ENCODE results near the gene ZNF212.
"Not testable (repeated sequence)": the region's sequence is repeated elsewhere in the genome, so short reads cannot be mapped to it uniquely, and the experiment has no call there.

Gene ZNF212

DNA sequence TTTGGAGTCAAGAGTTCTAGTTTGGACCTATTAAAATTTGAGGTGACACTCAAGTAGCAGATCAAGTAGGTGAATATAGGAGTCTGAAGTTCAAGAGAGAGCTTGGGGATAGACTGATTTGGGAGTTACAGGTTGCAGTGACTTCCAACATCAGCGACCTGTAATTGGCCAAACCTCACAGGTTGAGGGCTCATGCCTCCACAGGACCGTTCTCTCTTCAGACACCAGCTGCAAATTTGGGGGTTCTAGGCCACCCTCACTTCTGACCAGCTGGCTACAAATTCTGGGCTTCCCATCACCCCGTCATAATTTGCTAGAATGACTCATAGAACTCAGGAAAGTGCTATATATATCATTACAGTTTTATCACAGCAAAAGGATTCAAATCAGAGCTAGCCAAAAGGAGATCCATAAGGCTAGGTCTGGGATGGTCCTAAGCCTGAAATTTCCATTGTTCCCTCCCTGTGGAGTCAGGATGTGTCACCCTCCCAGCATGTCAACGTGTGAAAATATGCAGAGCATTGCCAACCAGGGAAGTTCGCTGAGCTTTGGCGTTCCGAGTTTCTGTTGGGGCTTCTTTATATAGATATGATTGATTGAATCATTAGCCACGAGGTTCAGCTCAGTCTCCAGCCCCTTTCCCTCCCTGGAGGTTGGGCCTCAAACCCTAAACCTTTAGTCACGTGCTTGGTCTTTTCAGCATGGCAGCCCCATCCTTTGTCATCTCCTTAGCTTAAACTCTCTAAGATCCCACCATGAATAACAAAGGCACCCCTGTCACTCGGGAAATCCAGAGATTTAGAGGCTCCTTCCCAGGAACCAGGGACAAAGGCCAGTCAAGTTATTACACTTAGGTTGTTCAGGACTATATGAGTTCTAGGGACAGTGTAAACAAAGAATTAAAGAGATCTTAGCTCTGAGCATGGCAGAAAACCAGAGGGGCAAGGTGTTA, 20.7 kb upstream of the ZNF212 start:
- DNase-seq (ENCODE audit: low read depth), result no peak

GRCh38 chr7:149220534-149220933, 18.9 kb upstream of the ZNF212 start:
- DNase-seq (ENCODE audit: low read depth), result no peak

GRCh38 chr7:149223176-149223575, 16.3 kb upstream of the ZNF212 start:
- DNase-seq (ENCODE audit: low read depth), result no peak

- DNase-seq (ENCODE audit: low read depth), result no peak
Observed at GRCh38 chr7:149223761-149224160, 15.7 kb upstream of the ZNF212 start.

DNA sequence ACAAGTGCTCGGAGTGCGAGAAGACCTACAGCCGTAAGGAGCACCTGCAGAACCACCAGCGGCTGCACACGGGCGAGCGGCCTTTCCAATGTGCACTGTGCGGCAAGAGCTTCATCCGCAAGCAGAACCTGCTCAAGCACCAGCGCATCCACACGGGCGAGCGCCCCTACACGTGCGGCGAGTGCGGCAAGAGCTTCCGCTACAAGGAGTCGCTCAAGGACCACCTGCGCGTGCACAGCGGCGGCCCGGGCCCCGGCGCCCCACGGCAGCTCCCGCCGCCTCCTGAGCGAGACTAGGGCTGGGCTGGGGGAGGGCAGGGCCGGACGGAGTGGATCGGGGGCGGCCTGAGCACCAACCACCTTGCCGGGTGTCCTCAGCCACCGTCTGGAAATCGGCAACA, 15.1 kb upstream of the ZNF212 start:
- DNase-seq (ENCODE audit: low read depth), result no peak

GRCh38 chr7:149225106-149225505, 14.3 kb upstream of the ZNF212 start:
- no peak for DNase-seq (ENCODE audit: low read depth)

DNA sequence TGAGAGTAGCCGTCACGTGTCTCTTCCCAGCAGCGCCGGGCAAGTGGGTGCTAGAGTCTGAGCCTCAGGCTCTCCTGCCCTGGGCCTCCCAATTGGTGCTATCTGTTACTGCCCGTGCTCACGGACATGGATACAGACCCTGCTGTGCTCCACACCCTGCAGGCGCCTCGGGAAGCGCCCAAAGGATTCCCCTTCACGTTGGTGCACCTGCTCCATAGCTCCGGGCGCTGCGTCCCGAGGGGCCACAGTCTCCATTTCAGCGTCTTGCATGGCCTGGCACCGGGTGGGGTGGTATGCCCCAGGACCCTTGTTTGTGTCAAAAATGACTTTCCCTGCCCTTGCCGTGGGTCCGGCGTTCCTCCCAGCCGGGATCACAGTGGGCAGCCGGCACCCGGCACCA, 13.8 kb upstream of the ZNF212 start:
- no peak for DNase-seq (ENCODE audit: low read depth)

DNA sequence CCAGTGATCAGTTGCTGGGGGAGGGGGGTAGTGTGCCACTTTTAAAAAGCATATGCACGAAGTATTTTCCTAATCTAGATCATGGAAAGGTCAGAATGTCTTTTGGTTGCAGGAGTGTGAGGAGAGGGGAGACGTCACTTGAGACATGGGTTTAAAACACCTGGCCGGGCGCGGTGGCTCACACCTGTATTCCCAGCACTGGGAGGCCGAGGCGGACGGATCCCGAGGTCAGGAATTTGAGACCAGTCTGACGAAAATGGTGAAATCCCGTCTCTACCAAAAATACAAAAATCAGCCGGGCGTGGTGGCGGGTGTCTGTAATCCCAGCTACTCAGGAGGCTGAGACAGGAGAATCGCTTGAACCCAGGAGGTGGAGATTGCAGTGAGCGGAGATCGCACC, 13.1 kb upstream of the ZNF212 start:
- DNase-seq (ENCODE audit: low read depth), result not testable (repeated sequence)

- DNase-seq (ENCODE audit: low read depth), result no peak
Observed at GRCh38 chr7:149226840-149227494, 12.5 kb upstream of the ZNF212 start.

GRCh38 chr7:149228831-149229471, 10.5 kb upstream of the ZNF212 start:
- DNase-seq (ENCODE audit: low read depth), result no peak

- no peak for DNase-seq (ENCODE audit: low read depth)
Observed at GRCh38 chr7:149229526-149229925, 9.9 kb upstream of the ZNF212 start.

- DNase-seq (ENCODE audit: low read depth), result no peak
Observed at GRCh38 chr7:149232362-149232761, 7.1 kb upstream of the ZNF212 start.

GRCh38 chr7:149233655-149234204, 5.7 kb upstream of the ZNF212 start:
- peak; percentile 59 for DNase-seq (ENCODE audit: low read depth)

DNA sequence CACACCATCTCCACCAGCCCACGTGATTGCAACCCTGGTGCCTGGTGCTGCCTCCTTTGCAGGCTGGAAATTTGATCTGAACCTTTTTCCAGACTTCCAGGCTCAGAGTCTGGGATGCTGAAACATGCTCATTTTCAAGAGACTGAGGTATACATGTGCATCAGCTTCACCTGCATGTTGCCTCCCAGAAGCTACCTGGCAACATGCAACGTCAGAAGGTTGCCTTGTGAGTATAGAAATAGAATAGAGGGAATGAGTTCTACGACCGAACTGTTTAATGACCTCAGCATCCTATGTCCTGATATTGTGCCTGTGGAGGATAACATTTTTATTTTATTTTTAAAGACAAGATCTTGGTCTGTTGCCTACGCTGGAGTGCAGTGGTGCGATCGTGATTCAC, 1.9 kb upstream of the ZNF212 start:
- DNase-seq (ENCODE audit: low read depth), result no peak

DNA sequence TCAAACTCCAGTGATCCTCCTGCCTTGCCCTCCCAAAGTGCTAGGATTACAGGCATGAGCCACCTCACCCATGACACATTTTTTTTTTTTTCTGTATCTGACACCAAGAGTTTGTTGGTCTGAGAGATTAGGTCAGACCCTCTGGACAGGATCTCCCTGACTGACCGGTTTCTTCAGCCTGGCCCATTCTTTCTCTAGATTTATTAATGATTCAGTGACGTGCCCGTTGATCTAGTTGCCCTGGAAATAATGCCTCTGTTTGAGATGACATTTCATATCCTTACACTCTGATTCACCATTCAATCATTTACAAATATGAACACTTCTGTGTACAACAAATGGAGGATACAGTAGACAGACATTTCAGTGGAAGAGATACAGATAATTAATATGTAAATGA, 1.4 kb upstream of the ZNF212 start:
- no peak for DNase-seq (ENCODE audit: low read depth)

DNA sequence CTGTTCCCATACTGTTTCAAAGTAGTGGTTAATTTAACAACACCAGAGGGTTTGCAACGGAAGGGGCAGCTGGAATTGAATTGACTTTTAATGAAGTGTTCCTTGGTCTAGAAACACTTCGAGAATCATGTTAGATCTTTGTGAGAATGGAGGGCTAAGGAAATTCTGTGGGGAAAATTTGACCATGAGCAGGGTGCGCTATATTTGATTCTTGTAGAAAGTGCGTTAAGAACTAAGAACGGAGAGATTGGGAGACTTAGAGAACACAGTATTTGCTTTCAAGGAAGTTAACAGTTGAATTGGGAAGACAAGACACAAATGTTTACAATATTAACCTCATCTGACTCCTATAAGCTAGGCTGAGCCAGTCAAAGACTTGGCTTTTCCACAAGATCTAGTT, 1.2 kb downstream of the ZNF212 start:
- no peak for DNase-seq (ENCODE audit: low read depth)

DNA sequence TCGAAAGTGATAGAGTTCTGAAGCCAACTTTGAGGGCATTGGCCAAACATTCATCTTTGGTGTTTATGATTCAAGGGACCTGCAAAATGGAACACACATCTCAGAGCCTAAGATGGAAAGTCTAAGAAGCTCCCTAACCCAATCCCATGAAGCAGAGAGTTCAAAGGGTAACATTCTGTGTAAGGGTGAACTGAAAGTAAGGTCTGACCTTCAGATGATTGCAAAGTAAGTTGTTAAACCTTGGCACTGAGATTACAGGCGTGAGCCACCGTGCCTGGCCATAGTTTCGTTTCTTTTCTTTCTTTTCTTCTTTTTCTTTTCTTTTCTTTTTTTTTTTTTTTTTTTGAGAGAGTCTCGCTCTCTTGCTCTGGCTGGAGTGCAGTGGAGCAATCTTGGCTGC, 2.2 kb downstream of the ZNF212 start:
- no peak for DNase-seq (ENCODE audit: low read depth)

- no peak for DNase-seq (ENCODE audit: low read depth)
Observed at GRCh38 chr7:149245244-149245643, 5.8 kb downstream of the ZNF212 start.

- no peak for DNase-seq (ENCODE audit: low read depth)
Observed at GRCh38 chr7:149245744-149246143, 6.3 kb downstream of the ZNF212 start.

DNA sequence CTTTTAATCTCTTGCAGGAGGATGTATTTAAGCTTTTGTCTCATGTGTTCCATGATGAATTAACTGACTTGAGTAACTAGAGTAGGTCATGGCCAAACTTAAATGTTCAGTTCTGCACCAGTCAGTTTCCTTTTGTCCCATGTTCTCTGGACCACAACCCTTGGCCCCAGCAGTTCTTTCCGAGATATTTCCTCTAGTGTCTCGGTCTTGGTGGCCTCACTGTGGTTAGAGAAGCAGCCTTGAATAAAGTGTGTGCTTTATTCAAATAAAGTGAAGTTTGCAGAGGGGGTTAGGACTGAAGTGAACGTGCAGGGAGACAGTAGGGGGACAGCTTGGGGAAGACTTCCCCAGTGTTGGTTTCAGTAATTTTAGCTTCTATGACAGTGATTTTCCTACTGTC, 9.3 kb downstream of the ZNF212 start:
- DNase-seq (ENCODE audit: low read depth), result no peak

DNA sequence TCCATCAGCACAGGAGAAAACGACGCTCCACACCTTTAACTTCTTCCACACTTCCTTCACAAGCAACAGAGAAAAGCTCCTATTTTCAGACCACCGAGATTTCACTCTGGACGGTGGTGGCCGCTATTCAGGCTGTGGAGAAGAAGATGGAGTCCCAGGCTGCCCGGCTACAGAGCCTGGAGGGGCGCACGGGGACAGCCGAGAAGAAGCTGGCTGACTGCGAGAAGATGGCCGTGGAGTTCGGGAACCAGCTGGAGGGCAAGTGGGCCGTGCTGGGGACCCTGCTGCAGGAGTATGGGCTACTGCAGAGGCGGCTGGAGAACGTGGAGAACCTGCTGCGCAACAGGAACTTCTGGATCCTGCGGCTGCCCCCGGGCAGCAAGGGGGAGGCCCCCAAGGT, 10.7 kb downstream of the ZNF212 start:
- DNase-seq (ENCODE audit: low read depth), result not testable (repeated sequence)

DNA sequence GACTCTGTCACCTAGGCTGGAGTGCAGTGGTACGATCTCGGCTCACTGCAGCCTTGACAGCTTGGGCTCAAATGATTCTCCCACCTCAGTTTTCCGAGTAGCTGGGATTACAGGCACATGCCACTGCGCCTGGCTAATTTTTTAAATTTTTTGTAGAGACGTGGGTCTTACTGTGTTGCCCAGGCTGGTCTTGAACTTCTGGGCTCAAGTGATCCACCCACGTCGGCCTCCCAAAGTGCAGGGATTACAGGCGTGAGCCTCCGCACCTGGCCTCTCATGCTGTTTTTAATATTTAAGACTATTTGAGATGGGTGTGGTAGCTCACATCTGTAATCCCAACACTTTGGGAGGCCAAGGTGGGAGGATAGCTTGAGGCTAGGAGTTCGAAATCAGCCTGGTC, 12.1 kb downstream of the ZNF212 start:
- DNase-seq (ENCODE audit: low read depth), result not testable (repeated sequence)

DNA sequence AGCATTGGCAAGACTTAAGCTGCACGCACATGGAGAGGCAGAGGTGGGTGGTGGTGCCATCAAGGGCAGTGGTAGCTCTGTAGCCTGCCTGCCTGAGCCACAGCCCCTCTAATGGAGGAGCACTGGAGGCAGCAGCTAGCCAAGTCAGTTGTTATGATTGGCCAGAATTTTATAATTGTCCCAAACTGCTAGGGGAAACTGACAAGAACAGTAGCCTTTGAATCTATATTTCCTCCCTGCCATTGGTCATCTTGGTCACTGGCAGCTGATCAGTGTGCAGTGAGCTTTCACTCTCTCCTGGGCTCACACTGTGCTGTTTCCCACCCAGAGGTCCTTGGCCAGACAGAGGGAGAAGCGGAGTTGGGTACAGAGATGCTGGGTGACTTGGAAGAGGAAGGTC, 12.9 kb downstream of the ZNF212 start:
- no peak for DNase-seq (ENCODE audit: low read depth)

Measured in HS-27A (cell line).